ENCODE measurements around the gene PPP1R12B.

PPP1R12B gene

GRCh38 chr1:202625416-202626360, 277.2 kb downstream of the PPP1R12B start (continued):
- no peak for TF ChIP-seq ZNF138 (tag by site-specific recombination; IDR thresholded peaks at IDR 0.05; ENCODE audit: borderline replicate concordance)
- TF ChIP-seq KLF9 (tag by site-specific recombination; IDR thresholded peaks at IDR 0.05; ENCODE audit: low read depth): no peak
- no peak for TF ChIP-seq ZNF561 (tag by site-specific recombination; IDR thresholded peaks at IDR 0.05; ENCODE audit: borderline replicate concordance)
- no peak for TF ChIP-seq PRDM2 (tag by site-specific recombination; IDR thresholded peaks at IDR 0.05; ENCODE audit: borderline replicate concordance)
- no peak; the same call in 1 of the 2 replicates for TF ChIP-seq KLF16 (tag by site-specific recombination; IDR thresholded peaks at IDR 0.05)
- TF ChIP-seq GLI4 (tag by site-specific recombination; IDR thresholded peaks at IDR 0.05): no peak
- TF ChIP-seq ZNF335 (tag by site-specific recombination; conservative IDR thresholded peaks at IDR 0.05): no peak
- TF ChIP-seq ZBTB26 (tag by site-specific recombination; optimal IDR thresholded peaks at IDR 0.05): no peak
- TF ChIP-seq ZNF366 (tag by site-specific recombination; conservative IDR thresholded peaks at IDR 0.05): no peak
- no peak for TF ChIP-seq ZBTB8A (tag by site-specific recombination; IDR thresholded peaks at IDR 0.05)
- no peak for TF ChIP-seq ZSCAN5A (tag by site-specific recombination; IDR thresholded peaks at IDR 0.05)
- no peak for TF ChIP-seq ZNF112 (tag by site-specific recombination; IDR thresholded peaks at IDR 0.05)
- TF ChIP-seq SETDB1 (IDR thresholded peaks at IDR 0.05; ENCODE audit: insufficient read length, low read length): no peak
- no peak for TF ChIP-seq ATF2 (tag by site-specific recombination; IDR thresholded peaks at IDR 0.05; ENCODE audit: low read depth)
- TF ChIP-seq ZNF530 (tag by site-specific recombination; IDR thresholded peaks at IDR 0.05; ENCODE audit: low read depth): no peak
- TF ChIP-seq ZFP69B (tag by site-specific recombination; IDR thresholded peaks at IDR 0.05): no peak
- no peak for TF ChIP-seq ZBTB17 (tag by site-specific recombination; IDR thresholded peaks at IDR 0.05)
- no peak for TF ChIP-seq ZNF626 (tag by site-specific recombination; IDR thresholded peaks at IDR 0.05)
- TF ChIP-seq ZNF518A (tag by site-specific recombination; conservative IDR thresholded peaks at IDR 0.05; ENCODE audit: low read depth): no peak
- no peak for TF ChIP-seq ZNF610 (tag by site-specific recombination; IDR thresholded peaks at IDR 0.05; ENCODE audit: borderline replicate concordance)
